NCI-H345 (cell line): ENCODE measurements around the gene WDR87.

ENCODE experiments used
- DNase-seq: peaks from one replicate; lab custom pipeline; 2025; lab: John Stamatoyannopoulos, UW

Gene WDR87

GRCh38 chr19:37905946-37906868, at the start of gene WDR87:
Gene WDR87, minus strand, starts transcription at chr19:37906594. Its CDS starts 8,355 bp downstream, at chr19:37898239.
- DNase-seq = peak; percentile 94

- peak; percentile 63 for DNase-seq
These were observed 49.6 kb upstream of the WDR87 start for GRCh38 chr19:37955986-37956385.

DNA sequence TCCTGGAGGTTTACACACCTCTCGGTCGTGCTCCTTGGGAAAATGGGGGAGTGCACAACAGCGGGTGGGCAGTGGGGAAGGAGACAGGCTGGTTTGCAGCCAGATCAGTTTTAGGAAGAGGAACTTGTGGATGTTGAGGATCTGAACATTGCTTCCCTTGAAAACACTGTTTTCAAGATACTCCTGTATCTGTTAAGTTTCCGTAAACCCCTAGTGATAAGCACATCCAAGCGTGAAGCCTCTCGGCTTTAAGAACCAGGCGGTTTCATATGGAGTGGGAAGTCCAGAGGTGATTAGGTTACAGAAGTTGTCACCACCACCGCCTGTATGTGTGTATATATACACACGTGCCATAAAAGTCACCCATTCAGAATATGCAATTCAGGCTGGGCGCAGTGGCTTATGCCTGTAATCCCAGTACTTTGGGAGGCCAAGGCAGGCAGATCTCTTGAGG, 48.1 kb upstream of the WDR87 start:
- DNase-seq = no peak

GRCh38 chr19:37953918-37954303, 47.5 kb upstream of the WDR87 start:
- no peak for DNase-seq

GRCh38 chr19:37953171-37953917, 47.0 kb upstream of the WDR87 start:
- DNase-seq = no peak

- no peak for DNase-seq
These were observed 45.4 kb upstream of the WDR87 start for GRCh38 chr19:37951816-37952210.

DNA sequence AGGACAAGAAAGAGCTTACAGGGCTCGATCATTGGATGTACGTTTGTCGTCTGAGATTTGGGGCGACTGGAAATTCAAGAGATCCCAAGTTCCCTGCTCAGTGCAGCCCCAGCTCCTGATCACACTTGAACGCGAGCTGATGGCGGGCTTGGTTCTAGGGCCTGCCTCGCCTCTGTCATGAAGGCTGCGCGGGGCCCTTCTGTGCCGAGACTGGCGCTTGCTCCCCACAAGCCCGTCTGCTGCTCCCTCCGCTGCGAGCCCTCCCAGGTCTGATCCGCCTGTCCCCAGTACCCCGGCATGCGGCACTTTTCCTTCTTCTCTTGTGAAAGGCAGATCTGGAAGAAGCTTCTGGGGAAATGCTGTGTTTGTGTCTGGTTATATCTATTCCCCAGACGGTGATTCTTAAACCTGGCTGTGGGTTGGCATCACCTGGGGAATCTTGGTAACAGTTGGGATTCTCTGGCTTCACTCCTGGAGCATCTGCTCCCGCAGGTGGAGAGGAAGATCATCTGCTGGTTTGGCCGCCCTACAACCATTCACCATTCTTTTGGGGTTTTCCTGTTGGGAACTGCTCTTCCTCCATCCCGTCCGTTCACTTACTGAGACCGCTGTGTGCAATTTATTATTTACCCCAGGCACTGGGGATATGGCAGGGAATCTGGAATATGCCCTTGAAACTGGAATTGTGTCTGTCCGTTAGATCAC, 44.2 kb upstream of the WDR87 start:
- DNase-seq = no peak

- DNase-seq = no peak
These were observed 42.0 kb upstream of the WDR87 start for GRCh38 chr19:37948362-37948761.

GRCh38 chr19:37947778-37948177, 41.4 kb upstream of the WDR87 start:
- no peak for DNase-seq

- DNase-seq = no peak
These were observed 39.7 kb upstream of the WDR87 start for GRCh38 chr19:37946132-37946531.

DNA sequence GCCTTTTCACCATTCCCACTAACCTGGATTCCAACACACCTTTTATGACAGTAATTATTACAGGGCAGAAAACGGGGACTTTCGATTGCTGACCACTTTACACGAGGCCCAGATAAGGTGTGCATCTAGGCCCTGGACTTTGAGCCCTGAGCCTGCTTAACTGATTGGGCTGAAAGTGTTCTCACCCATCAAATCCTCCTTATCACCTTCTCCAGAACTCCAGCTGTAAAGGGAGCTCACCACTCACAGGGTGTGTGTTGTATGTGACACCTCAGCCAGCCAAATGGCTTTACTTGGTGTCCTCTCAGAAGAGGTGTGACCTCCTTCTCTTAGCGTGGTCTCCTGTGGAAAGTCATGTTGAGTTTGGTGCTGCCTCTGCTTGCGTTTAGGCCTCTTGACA, 37.1 kb upstream of the WDR87 start:
- no peak for DNase-seq

DNA sequence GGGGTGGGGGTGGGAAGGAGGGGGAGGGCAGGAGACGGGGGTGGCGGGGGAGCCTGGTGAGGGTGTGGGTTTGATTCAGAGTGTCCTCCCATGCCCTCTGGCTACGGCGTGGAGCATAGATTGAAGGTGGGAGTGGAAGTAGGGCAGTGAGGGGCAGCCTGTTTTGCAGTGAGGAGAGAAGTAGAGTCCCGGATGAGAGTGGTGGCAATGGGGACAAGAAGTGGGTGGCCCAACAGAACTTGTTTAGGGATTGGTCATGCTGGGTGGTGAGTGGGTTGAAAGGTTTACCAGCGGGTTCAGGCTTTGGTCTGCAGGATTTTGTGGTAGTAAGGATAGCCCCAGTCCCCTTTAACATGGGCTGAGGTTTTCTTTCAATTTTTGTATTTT, 36.1 kb upstream of the WDR87 start:
- DNase-seq = no peak

DNA sequence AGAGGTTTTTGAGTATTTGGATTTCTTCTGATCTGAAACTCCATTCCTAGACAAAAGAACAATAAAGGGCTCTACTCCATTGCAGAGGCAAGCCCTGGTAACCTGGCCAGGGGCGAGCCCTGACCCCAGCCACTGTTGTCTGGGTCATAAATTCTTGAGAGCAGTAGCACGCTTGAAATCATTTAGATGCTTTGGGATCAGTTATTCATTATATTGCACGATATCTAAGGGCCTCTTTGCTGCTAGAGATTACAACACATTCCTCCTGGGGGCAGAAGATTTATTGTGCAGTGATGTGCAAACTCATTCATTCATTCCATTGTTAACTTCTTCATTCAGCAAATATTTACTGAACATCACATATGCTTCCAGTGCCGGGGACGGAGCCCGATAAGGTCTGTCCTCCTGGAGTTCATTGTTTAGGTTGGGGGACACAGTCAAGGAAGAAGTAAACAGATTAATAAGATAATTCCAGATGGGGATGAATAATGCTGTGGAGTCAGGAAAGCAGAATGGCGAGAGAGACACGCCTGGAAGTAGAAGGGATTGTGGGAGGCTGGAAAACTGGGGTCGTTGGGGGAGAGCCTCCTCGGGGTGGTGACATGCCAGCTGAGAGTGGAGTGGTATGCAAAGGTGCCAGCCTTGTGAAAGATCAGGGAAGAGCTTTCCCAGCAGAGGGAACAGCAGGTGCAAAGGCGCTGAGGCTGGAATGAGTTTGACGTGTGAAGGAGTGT, 35.6 kb upstream of the WDR87 start:
- peak; percentile 36 for DNase-seq

DNA sequence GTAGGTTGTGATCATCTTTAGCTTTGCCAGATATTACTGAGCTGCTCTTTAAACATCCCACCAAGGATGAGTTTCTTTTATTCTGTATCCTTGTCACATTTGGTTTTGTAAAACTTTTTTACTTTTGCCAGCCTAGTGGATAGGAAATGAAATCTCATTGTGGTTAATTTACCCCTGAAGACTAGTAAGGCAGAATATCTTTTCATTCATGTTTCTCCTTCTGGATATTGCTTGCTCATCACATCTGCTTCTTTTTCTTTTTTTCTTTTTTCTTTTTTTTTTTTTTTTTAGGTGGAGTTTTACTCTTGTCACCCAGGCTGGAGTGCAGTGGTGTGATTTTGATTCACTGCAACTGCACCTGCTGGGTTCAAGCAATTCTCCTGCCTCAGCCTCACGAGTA, 32.0 kb upstream of the WDR87 start:
- DNase-seq = no peak

DNA sequence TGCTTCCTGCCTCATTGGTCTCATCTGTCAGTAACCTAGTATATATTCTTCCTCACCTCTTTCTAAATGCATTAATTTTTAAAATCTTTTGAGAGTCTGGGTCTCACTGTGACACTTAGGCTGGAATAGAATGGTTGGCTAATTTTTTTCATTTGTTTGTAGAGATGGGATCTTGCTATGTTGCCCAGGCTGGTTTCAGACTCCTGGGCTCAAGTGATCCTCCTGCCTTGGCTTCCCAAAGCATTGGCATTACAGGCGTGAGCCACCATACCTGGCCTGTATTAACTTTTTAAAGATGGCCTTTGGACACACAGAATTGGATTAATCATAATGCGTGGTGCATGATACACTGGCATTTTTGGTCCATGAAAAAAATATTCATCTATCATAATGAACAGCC, 30.5 kb upstream of the WDR87 start:
- no peak for DNase-seq

- no peak for DNase-seq
These were observed 29.8 kb upstream of the WDR87 start for GRCh38 chr19:37936166-37936565.

- no peak for DNase-seq
These were observed 28.9 kb upstream of the WDR87 start for GRCh38 chr19:37935341-37935740.

GRCh38 chr19:37933937-37934358, 27.6 kb upstream of the WDR87 start:
- no peak for DNase-seq

DNA sequence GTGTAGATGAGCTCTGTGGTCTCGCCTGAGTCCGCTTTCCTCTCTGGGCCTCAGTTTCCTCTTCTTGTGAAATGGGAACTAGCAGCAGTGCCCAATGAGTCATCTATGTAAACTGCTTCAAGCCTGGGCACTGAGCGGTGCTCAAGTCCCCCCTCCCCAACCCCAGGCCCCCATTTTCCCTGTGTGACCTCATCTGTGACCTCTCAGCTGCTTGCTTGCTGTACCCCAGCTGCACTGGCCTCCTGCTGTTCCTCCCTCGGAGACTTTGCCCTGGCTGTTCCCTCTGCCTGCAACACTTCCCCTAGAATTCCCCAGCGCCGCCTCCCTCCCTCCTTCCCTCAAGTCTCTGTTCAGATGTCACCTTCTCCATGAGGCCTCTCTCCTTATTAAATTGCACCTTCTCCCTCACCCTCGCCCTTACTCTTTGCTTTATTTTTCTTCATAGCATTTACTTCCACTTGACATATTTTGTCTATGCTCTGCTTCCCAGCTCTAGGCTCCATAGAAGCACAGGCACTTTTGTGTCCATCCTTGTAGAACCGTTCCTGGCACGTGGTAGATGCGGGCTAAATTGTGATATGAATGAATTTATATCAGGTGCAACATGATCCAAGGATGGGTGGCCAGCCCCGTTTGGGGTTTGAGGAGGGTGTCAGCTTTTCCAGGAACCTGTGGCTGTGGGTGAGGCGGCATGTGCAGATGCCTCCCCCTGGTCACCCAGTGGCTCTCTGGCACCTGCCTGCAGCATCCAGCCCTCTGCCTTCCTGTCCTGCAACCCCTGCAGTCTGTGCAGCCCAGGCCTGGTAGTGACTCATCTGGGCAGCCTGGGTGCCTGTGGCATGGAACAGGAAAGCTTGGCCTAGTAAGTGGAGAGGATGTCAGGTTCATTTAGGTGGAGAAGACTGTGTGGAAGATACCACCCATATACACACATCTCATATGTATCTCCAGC, 26.9 kb upstream of the WDR87 start:
- peak; percentile 82 for DNase-seq

- peak; percentile 94 for DNase-seq
These were observed 25.7 kb upstream of the WDR87 start for GRCh38 chr19:37931881-37932655.
